Kidney epithelial cell (primary cell): Measurements from ENCODE around the gene GRIK2. TPM values are rescaled to one million over a fixed set of nuclear protein-coding genes. Genes with fewer than 3 reads are reported as not detected.
"Not testable (repeated sequence)": the region's sequence is repeated elsewhere in the genome, so short reads cannot be mapped to it uniquely, and the experiment has no call there.

Source experiments
- DNase-seq: peaks from one replicate; pipeline ENCODE4 v3.0.0-alpha.2; 2010; ENCODE audit warnings: low read depth
- H3K27me3 ChIP-seq: 2 replicates; pipeline ENCODE4 v1.6.0; 2011; ENCODE audit warnings: low read length; ENCODE audit not compliant: control insufficient read depth, insufficient read depth
- H3K36me3 ChIP-seq: 2 replicates; pipeline ENCODE4 v1.5.1; 2011; ENCODE audit warnings: low read length; ENCODE audit not compliant: control insufficient read depth, insufficient read depth
- H3K4me3 ChIP-seq: 2 replicates; pipeline ENCODE4 v1.5.1; 2011; ENCODE audit warnings: low read depth, mild to moderate bottlenecking, control low read depth, low read length
- total RNA-seq: library from RNA; depleted of rRNA; stranded (reverse); fragments of >200 nt; gene quantifications from 2 replicates; pipeline ENCODE4 v1.2.3, GENCODE V29; 2015
- TF ChIP-seq, protein P1 (sequence below): IDR thresholded peaks from 2 replicates; pipeline ENCODE4 v1.5.1; 2011; ENCODE audit warnings: mild to moderate bottlenecking, moderate library complexity, low read length, control low read depth, inconsistent platforms; ENCODE audit not compliant: insufficient read depth, poor library complexity, severe bottlenecking

GRIK2 gene
- total RNA-seq, 1 donor from 2014 or later, result 0.13 TPM

- H3K27me3 ChIP-seq, result no peaks in the 10 kb centered on the region
- TF ChIP-seq, protein P1, sequence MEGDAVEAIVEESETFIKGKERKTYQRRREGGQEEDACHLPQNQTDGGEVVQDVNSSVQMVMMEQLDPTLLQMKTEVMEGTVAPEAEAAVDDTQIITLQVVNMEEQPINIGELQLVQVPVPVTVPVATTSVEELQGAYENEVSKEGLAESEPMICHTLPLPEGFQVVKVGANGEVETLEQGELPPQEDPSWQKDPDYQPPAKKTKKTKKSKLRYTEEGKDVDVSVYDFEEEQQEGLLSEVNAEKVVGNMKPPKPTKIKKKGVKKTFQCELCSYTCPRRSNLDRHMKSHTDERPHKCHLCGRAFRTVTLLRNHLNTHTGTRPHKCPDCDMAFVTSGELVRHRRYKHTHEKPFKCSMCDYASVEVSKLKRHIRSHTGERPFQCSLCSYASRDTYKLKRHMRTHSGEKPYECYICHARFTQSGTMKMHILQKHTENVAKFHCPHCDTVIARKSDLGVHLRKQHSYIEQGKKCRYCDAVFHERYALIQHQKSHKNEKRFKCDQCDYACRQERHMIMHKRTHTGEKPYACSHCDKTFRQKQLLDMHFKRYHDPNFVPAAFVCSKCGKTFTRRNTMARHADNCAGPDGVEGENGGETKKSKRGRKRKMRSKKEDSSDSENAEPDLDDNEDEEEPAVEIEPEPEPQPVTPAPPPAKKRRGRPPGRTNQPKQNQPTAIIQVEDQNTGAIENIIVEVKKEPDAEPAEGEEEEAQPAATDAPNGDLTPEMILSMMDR, result no peak
- no peak overlapping the region for H3K4me3 ChIP-seq
- DNase-seq, result peak; percentile 19
- no peaks in the 10 kb centered on the region for H3K36me3 ChIP-seq
Observed at GRCh38 chr6:101613556-101613955, 220.0 kb downstream of the GRIK2 start.

- TF ChIP-seq, protein P1, result no peak
- Histone ChIP-seq H3K36me3 (no peaks in the 10 kb centered on the region), H3K27me3 (no peaks in the 10 kb centered on the region), H3K4me3 (no peak overlapping the region)
- DNase-seq, result peak; percentile 88
Observed at GRCh38 chr6:101614774-101615173, 221.3 kb downstream of the GRIK2 start.

DNA sequence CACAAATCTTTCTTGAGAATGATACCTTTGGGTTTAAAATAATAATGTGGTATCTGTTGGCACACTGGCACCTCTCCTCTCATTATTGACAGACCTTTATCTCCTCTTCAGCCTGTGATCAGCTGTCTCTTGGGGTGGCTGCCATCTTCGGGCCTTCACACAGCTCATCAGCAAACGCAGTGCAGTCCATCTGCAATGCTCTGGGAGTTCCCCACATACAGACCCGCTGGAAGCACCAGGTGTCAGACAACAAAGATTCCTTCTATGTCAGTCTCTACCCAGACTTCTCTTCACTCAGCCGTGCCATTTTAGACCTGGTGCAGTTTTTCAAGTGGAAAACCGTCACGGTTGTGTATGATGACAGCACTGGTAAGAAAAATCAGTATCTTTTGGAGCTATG is 232.8 kb downstream of the GRIK2 start:
- TF ChIP-seq, protein P1, result no peak
- H3K4me3 ChIP-seq, result no peak overlapping the region
- H3K36me3 ChIP-seq, result no peaks in the 10 kb centered on the region
- H3K27me3 ChIP-seq, result no peaks in the 10 kb centered on the region
- DNase-seq, result no peak

DNA sequence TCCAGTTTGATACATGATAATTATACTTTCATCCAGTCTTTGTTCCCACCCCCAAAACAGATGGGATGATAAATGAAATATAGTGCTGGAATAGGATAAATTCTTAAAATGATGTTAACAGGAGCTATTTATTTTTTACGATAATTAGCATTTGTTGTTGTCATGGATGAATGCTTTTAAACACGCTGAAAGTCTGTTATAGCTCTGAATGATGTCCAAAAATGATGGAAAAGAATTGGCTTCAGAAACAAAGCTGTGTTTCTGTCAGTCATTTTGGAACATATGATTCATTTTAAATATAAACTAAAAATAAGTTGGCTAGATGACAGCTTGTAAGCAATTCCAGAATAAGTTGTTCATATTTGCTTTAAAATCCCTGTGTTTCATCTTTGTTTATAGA is 237.4 kb downstream of the GRIK2 start:
- DNase-seq, result no peak
- Histone ChIP-seq H3K36me3 (no peaks in the 10 kb centered on the region), H3K27me3 (no peaks in the 10 kb centered on the region), H3K4me3 (no peak overlapping the region)
- TF ChIP-seq, protein P1, result no peak

GRCh38 chr6:101633081-101633480 is 239.6 kb downstream of the GRIK2 start:
- Histone ChIP-seq H3K4me3 (no peak overlapping the region), H3K36me3 (no peaks in the 10 kb centered on the region), H3K27me3 (no peaks in the 10 kb centered on the region)
- TF ChIP-seq, protein P1, result no peak
- no peak for DNase-seq

DNA sequence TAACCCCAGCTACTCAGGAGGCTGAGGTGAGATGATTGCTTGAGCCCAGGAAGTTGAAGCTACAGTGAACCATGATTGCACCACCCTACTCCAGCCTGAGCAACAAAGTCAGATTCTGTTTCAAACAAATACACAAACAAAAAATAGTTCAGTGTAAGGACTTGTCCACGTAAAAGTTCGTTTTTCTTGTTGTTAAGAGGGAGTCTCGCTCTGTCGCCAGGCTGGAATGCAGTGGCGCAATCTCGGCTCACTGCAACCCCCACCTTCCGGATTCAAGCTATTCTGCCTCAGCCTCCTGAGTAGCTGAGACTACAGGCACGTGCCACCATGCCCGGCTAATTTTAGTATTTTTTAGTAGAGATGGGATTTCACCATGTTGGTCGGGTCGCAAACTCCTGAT is 245.4 kb downstream of the GRIK2 start:
- peak; percentile 9 for DNase-seq
- H3K27me3 ChIP-seq, H3K4me3 ChIP-seq, H3K36me3 ChIP-seq: not testable (repeated sequence)
